Testis (tissue), 3 donors: ENCODE results near the gene SLC6A6. TPM values are rescaled to one million over a fixed set of nuclear protein-coding genes. Genes with fewer than 3 reads are reported as not detected.

ENCODE experiments used
- DNase-seq: peaks from one replicate; pipeline ENCODE4 v3.0.0-alpha.2; 2019
- H3K27ac ChIP-seq, 2 donors: fragments of 200-600 bp; sonication (generic); one replicate each; pipeline ENCODE4 v1.5.1; 2019
- H3K27me3 ChIP-seq: fragments of 200-600 bp; sonication (generic); one replicate; pipeline ENCODE4 v1.5.1; 2019
- H3K36me3 ChIP-seq: fragments of 200-600 bp; sonication (generic); one replicate; pipeline ENCODE4 v1.5.1; 2017; ENCODE audit warnings: low read depth; ENCODE audit errors: missing control alignments
- H3K4me1 ChIP-seq: fragments of 200-600 bp; sonication (generic); one replicate; pipeline ENCODE4 v1.5.1; 2019
- H3K4me3 ChIP-seq, 2 donors: fragments of 200-600 bp; sonication (generic); one replicate each; pipeline ENCODE4 v1.5.1; 2017 to 2019
- H3K9me3 ChIP-seq: fragments of 200-600 bp; sonication (generic); one replicate; pipeline ENCODE4 v1.5.1; 2017
- POLR2A ChIP-seq: fragments of 450-650 bp; IDR thresholded peaks from one replicate; pipeline ENCODE4 v1.6.1; 2017; ENCODE audit warnings: antibody characterized with exemption, mild to moderate bottlenecking, moderate library complexity
- WGBS, 2 donors: methylation state at CpG; one replicate each; pipeline ENCODE4 v1.1.5; 2018; 5-methylcytosine and 5-hydroxymethylcytosine counted together
- intact Hi-C: fragments of 100-400 bp; cut with DNase I; formaldehyde crosslinking; loops from one replicate; pipeline ENCODE4 v1.15.1; 2023; ENCODE audit warnings: low total_unique reads
- polyA plus RNA-seq: library from polyadenylated mRNA; stranded (reverse); fragments of 350-450 nt; fragmentation: Illumina TruSeq; extraction: RNeasy Lipid Tissue Mini Kit (QIAGEN cat#74804); gene quantifications from one replicate; pipeline ENCODE4 v1.2.3, GENCODE V29; 2014; ENCODE audit warnings: low read depth, low replicate concordance; ENCODE audit not compliant: insufficient read depth
- total RNA-seq, 2 donors: library from RNA; depleted of rRNA; stranded (reverse); fragments of >200 nt; gene quantifications; one replicate each; pipeline ENCODE4 v1.2.3, GENCODE V29; 2016
- TF ChIP-seq, protein P1 (sequence below), 3 experiments: fragments of 450-650 bp in 2 of 3; fragments of 200-600 bp in 1 of 3; sonication (generic) in 1 of 3; IDR thresholded peaks; one replicate each; pipeline ENCODE4 v1.5.1; 2016 to 2019; ENCODE audit warnings: antibody characterized with exemption in 3 of 3, mild to moderate bottlenecking in 2 of 3, moderate library complexity in 1 of 3

Gene SLC6A6
- total and polyA plus RNA-seq, 3 donors from 2014 or later, result 9.7 to 14.9 (median 13.7) TPM

DNA sequence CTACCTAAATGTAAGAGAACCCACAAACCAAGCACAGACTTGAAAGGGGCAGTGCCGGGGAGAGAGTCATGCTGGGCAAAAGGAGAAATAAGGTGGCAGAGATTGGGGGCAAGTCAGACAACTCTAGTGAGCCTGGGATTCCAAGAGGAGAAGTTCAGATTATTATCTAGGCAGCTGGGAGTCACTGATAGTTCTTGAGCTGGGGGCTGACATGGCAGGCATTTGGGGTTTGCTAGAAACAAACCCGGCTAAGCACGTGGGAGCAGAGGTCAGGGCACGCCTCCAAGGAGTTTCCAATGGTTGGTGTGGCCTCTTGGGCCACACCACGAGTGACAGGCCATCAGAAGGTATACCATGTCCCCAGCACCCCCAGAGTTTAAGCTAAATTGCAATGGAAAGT lies 27.6 kb downstream of the SLC6A6 start:
- intact Hi-C loops, result no loop called here
- no peak overlapping the region for H3K4me3 ChIP-seq
- H3K36me3 ChIP-seq, result no peaks in the 10 kb centered on the region
- no peak overlapping the region for H3K27ac ChIP-seq
- H3K27me3 ChIP-seq, result no peaks in the 10 kb centered on the region
- DNase-seq, result no peak
- H3K9me3 ChIP-seq, result no peaks in the 10 kb centered on the region
- 78 to 80% methylated on average over 5 of the region's 5 CpGs for WGBS, 2 donors
- H3K4me1 ChIP-seq, result no peaks in the 10 kb centered on the region
- no peak for TF ChIP-seq POLR2A
- TF ChIP-seq, protein P1, sequence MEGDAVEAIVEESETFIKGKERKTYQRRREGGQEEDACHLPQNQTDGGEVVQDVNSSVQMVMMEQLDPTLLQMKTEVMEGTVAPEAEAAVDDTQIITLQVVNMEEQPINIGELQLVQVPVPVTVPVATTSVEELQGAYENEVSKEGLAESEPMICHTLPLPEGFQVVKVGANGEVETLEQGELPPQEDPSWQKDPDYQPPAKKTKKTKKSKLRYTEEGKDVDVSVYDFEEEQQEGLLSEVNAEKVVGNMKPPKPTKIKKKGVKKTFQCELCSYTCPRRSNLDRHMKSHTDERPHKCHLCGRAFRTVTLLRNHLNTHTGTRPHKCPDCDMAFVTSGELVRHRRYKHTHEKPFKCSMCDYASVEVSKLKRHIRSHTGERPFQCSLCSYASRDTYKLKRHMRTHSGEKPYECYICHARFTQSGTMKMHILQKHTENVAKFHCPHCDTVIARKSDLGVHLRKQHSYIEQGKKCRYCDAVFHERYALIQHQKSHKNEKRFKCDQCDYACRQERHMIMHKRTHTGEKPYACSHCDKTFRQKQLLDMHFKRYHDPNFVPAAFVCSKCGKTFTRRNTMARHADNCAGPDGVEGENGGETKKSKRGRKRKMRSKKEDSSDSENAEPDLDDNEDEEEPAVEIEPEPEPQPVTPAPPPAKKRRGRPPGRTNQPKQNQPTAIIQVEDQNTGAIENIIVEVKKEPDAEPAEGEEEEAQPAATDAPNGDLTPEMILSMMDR (IDR thresholded peaks at IDR 0.05), result no peak

DNA sequence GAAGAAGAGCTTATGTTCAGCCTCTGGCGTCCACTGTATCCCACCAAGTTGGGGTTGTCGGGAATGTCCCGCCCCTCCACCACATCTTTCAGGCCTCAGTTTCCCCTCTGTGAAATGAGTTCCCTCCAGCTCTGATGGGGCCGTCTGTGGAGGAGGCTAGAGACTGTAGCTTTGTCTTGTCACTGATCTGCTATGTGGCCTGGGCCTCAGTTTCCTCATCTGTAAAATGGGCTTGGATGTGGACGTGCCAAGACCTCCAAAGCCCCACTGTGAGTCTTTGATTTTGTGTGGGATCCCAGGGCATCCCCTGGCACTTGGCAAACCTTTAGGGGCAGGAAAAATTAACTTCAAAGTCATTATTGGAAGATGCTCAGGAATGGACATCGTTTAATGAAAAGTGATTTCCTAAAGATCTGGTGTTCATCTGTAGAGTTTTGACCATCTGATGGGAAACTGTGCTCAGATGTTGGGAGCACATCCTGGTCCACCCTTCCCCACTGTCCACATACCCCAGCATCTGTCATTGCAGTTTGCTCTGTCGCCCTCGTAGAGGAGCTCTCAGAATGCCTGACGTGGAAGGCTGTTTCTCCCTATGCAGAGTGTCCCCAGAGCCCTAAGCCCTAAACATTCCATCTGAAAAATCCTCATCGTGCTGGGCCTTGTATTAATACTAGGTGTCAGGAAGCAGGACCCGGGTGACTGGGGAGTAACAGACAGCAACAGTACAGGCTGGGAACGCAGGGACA lies 28.5 kb downstream of the SLC6A6 start:
- Histone ChIP-seq H3K27me3 (no peaks in the 10 kb centered on the region), H3K4me3 (no peak overlapping the region), H3K36me3 (no peaks in the 10 kb centered on the region), H3K27ac (no peak overlapping the region), H3K9me3 (no peaks in the 10 kb centered on the region), H3K4me1 (no peaks in the 10 kb centered on the region)
- DNase-seq, result no peak
- 88 to 94% methylated on average over 9 to 12 of the region's 12 CpGs for WGBS, 2 donors
- intact Hi-C loops, result no loop called here
- TF ChIP-seq, protein P1 (IDR thresholded peaks at IDR 0.05), result no peak
- TF ChIP-seq POLR2A, result no peak

DNA sequence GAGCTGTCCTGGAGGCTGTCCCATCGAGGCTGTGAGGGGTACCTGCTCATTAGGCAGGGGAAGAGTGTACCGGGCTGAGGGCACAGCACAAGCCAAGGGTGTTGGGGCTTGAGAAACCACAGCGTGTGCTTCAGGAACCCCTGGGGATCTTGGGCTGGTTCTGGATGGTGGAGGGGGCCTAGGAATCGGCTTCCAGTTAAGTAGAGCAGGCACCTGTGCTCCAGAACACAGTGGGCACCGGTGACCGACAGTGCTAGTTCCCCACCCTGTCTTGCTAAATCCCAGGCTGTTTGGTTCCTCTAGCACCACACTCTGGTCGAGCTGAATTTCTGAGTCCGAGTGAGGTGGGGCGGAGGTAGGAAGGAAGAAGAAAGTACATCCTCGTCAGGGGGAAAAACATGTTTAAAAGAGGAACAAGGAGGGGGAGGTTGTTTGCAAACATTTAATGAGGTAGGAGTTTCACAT lies 29.1 kb downstream of the SLC6A6 start:
- no peaks in the 10 kb centered on the region for H3K9me3 ChIP-seq
- intact Hi-C loops, result no loop called here
- TF ChIP-seq POLR2A, result no peak
- TF ChIP-seq, protein P1 (IDR thresholded peaks at IDR 0.05), result no peak
- H3K36me3 ChIP-seq, result no peaks in the 10 kb centered on the region
- no peak overlapping the region for H3K27ac ChIP-seq
- WGBS, 2 donors, result 76 to 85% methylated on average over 10 of the region's 10 CpGs
- H3K4me3 ChIP-seq, result no peak overlapping the region
- H3K4me1 ChIP-seq, result no peaks in the 10 kb centered on the region
- no peak for DNase-seq
- H3K27me3 ChIP-seq, result no peaks in the 10 kb centered on the region

DNA sequence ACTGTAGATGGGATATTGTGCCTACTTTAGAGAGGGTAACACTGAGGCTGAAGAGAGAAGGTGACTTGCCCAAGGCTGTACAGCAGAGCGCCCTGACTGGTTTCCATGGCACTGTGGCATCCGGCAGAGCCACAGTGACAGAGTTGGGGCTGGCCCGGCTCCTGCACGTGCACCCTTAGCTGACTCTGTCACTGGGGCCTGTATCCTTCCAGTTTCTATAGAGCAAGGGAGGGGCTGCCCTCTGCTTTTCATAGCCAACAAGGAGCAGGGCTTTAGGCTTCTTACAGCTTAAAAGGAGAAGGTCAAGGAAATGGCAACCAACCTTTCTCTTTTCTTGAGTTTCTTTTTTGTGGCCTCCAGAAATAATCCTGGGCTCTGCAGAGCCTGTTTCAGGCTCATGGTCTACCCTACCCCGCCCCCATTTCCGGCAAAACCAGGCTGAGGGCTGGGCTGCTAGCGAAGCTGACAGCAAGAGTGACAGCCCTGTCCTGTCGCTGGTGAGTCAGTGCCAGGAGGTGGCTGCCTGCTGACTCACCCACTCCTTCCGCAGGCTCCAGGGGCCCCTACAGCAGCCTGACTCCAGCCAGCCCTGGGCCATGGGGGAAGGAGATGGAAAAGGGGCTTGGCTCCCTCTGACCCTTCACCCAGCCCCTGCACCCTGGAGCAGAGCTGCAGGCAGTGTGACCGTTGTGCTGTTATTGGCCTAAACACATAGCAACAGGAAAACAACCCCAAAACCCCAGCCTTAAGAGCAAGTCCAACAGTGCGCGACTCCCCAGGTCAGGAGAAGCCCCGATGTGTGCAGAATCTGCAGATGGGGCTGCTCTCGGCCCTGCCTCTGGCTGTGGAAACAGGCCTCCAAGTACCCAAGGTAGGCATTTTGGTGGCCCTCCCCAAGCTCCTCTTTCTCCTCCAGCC lies 29.8 kb downstream of the SLC6A6 start:
- Histone ChIP-seq H3K4me1 (no peaks in the 10 kb centered on the region), H3K27me3 (no peaks in the 10 kb centered on the region), H3K27ac (no peak overlapping the region), H3K36me3 (no peaks in the 10 kb centered on the region), H3K9me3 (no peaks in the 10 kb centered on the region), H3K4me3 (no peak overlapping the region)
- TF ChIP-seq POLR2A, result no peak
- TF ChIP-seq, protein P1 (IDR thresholded peaks at IDR 0.05), result no peak
- WGBS, 2 donors, result 74 to 81% methylated on average over 14 of the region's 14 CpGs
- intact Hi-C loops, result no loop called here
- peak; percentile 66 for DNase-seq
